ENCODE results near the gene MBTD1. TPM values are rescaled to one million over a fixed set of nuclear protein-coding genes. Genes with fewer than 3 reads are reported as not detected.

MBTD1 gene
- total and polyA plus RNA-seq, 9 of the 15 experiments (the other 6 are each of a cell fraction or from before 2014, with no cell fraction given), result 2.1 to 26.3 (median 13.3) TPM

GRCh38 chr17:51165680-51166197 lies 94.1 kb downstream of the MBTD1 start (continued):
- TF ChIP-seq STAG1 (CRISPR knock-in tag; IDR thresholded peaks at IDR 0.05; ENCODE audit: borderline replicate concordance) (no peak), SNAPC5 (CRISPR knock-in tag; IDR thresholded peaks at IDR 0.05) (no peak), SAFB (IDR thresholded peaks at IDR 0.05; ENCODE audit: borderline replicate concordance, low read depth, low read length) (no peak), SFPQ (IDR thresholded peaks at IDR 0.05; ENCODE audit: low read depth, low read length) (no peak), ZBTB7A (IDR thresholded peaks at IDR 0.05; ENCODE audit: borderline replicate concordance, control insufficient read depth, low read depth, low read length) (no peak), NUFIP1 (IDR thresholded peaks at IDR 0.05; ENCODE audit: partially characterized antibody) (no peak), RBM14 (IDR thresholded peaks at IDR 0.05; ENCODE audit: borderline replicate concordance, insufficient read depth, low read depth, low read length) (no peak), MITF (IDR thresholded peaks at IDR 0.05) (no peak), IRF1 (CRISPR knock-in tag; IDR thresholded peaks at IDR 0.05; ENCODE audit: borderline replicate concordance) (no peak), CEBPG (CRISPR knock-in tag; IDR thresholded peaks at IDR 0.05) (no peak; the same call in 1 of the 2 replicates), CEBPG (tag; conservative IDR thresholded peaks at IDR 0.05 in 1 of 2, IDR thresholded peaks at IDR 0.05 in 1 of 2) (no peak), ZNF561 (CRISPR knock-in tag; conservative IDR thresholded peaks at IDR 0.05) (no peak), ZNF785 (CRISPR knock-in tag; IDR thresholded peaks at IDR 0.05) (no peak), KDM4B (IDR thresholded peaks at IDR 0.05; ENCODE audit: borderline replicate concordance in 2 of 2, low read depth in 1 of 2) (no peak), CEBPZ (IDR thresholded peaks at IDR 0.05; ENCODE audit: borderline replicate concordance, low read depth, low read length) (no peak), ZNF324 (CRISPR knock-in tag; IDR thresholded peaks at IDR 0.05) (no peak), BRF1 (IDR thresholded peaks at IDR 0.05; ENCODE audit: borderline replicate concordance, extremely low read depth, insufficient read length) (no peak), DPF2 (IDR thresholded peaks at IDR 0.05) (0 out of 2 replicates have a peak, but pooled peaks have one; percentile 58), NFIC (IDR thresholded peaks at IDR 0.05) (peak; percentile 42)
